ENCODE measurements around the gene MAGI1. TPM values are rescaled to one million over a fixed set of nuclear protein-coding genes. Genes with fewer than 3 reads are reported as not detected.

Gene MAGI1
- total RNA-seq, 2 experiments from 2014 or later, result 0.47 to 0.51 TPM

DNA sequence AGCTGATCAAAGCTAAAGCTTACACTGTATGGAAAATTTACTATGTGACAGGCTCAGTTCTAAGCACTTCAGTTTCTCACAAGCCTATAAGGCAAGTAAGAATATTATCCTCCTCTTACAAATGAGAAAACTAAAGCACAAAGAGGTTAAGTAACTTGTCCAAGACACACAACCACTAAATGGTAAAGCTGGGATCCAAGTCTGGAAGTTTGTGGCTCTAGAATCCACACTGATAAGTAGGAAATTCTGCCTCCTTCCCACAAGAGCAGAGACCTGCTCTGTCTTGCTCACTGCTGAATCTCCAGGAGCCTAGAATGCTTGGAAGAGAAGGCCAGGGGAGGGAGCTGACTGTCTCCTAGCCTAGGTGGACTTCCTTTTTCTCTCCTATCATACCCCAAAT, 60.6 kb downstream of the MAGI1 start:
- H3K4me1 Mint-ChIP-seq (ENCODE audit: low read depth), result no peaks in the 10 kb centered on the region
- peaks cover 1% of the 10 kb centered on the region for H3K27me3 Mint-ChIP-seq
- TF ChIP-seq, protein P1, sequence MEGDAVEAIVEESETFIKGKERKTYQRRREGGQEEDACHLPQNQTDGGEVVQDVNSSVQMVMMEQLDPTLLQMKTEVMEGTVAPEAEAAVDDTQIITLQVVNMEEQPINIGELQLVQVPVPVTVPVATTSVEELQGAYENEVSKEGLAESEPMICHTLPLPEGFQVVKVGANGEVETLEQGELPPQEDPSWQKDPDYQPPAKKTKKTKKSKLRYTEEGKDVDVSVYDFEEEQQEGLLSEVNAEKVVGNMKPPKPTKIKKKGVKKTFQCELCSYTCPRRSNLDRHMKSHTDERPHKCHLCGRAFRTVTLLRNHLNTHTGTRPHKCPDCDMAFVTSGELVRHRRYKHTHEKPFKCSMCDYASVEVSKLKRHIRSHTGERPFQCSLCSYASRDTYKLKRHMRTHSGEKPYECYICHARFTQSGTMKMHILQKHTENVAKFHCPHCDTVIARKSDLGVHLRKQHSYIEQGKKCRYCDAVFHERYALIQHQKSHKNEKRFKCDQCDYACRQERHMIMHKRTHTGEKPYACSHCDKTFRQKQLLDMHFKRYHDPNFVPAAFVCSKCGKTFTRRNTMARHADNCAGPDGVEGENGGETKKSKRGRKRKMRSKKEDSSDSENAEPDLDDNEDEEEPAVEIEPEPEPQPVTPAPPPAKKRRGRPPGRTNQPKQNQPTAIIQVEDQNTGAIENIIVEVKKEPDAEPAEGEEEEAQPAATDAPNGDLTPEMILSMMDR (IDR thresholded peaks at IDR 0.05), result no peak
- ChIA-PET CTCF (no interaction called here), POLR2A (no interaction called here)
- peaks cover 3% of the 10 kb centered on the region for H3K9me3 Mint-ChIP-seq
- no peak for ATAC-seq
- no peak for DNase-seq
- no peaks in the 10 kb centered on the region for H3K36me3 Mint-ChIP-seq (ENCODE audit: low read depth)
- no peak overlapping the region for H3K4me3 Mint-ChIP-seq
- intact Hi-C loops (cut with micrococcal nuclease), result no loop called here
- no peak overlapping the region for H3K27ac Mint-ChIP-seq

- no peak for ATAC-seq
- Mint-ChIP-seq H3K36me3 (ENCODE audit: low read depth) (no peaks in the 10 kb centered on the region), H3K27ac (no peak overlapping the region), H3K4me1 (ENCODE audit: low read depth) (no peaks in the 10 kb centered on the region), H3K4me3 (no peak overlapping the region), H3K27me3 (peaks cover 1% of the 10 kb centered on the region), H3K9me3 (peaks cover 3% of the 10 kb centered on the region)
- TF ChIP-seq, protein P1 (IDR thresholded peaks at IDR 0.05), result no peak
- intact Hi-C loops (cut with micrococcal nuclease), result no loop called here
- DNase-seq, result no peak
- ChIA-PET CTCF (no interaction called here), POLR2A (no interaction called here)
Observed at GRCh38 chr3:65975032-65975431, 63.7 kb downstream of the MAGI1 start.

- TF ChIP-seq, protein P1 (IDR thresholded peaks at IDR 0.05), result no peak
- Mint-ChIP-seq H3K36me3 (ENCODE audit: low read depth) (no peaks in the 10 kb centered on the region), H3K4me3 (no peak overlapping the region), H3K9me3 (peaks cover 3% of the 10 kb centered on the region), H3K27ac (no peak overlapping the region), H3K27me3 (peaks cover 1% of the 10 kb centered on the region), H3K4me1 (ENCODE audit: low read depth) (no peaks in the 10 kb centered on the region)
- ChIA-PET POLR2A (no interaction called here), CTCF (no interaction called here)
- intact Hi-C loops (cut with micrococcal nuclease), result no loop called here
- ATAC-seq, result no peak
- no peak for DNase-seq
Observed at GRCh38 chr3:65974509-65974908, 64.2 kb downstream of the MAGI1 start.

- CTCF ChIA-PET, result no interaction called here
- peaks cover 1% of the 10 kb centered on the region for H3K27me3 Mint-ChIP-seq
- H3K4me1 Mint-ChIP-seq (ENCODE audit: low read depth), result no peaks in the 10 kb centered on the region
- H3K36me3 Mint-ChIP-seq (ENCODE audit: low read depth), result no peaks in the 10 kb centered on the region
- DNase-seq, result no peak
- peaks cover 3% of the 10 kb centered on the region for H3K9me3 Mint-ChIP-seq
- no peak overlapping the region for H3K4me3 Mint-ChIP-seq
- ATAC-seq, result no peak
- H3K27ac Mint-ChIP-seq, result no peak overlapping the region
- intact Hi-C loops (cut with micrococcal nuclease), result no loop called here
- POLR2A ChIA-PET, result no interaction called here
- TF ChIP-seq, protein P1 (IDR thresholded peaks at IDR 0.05), result no peak
Observed at GRCh38 chr3:65972765-65973164, 66.0 kb downstream of the MAGI1 start.

DNA sequence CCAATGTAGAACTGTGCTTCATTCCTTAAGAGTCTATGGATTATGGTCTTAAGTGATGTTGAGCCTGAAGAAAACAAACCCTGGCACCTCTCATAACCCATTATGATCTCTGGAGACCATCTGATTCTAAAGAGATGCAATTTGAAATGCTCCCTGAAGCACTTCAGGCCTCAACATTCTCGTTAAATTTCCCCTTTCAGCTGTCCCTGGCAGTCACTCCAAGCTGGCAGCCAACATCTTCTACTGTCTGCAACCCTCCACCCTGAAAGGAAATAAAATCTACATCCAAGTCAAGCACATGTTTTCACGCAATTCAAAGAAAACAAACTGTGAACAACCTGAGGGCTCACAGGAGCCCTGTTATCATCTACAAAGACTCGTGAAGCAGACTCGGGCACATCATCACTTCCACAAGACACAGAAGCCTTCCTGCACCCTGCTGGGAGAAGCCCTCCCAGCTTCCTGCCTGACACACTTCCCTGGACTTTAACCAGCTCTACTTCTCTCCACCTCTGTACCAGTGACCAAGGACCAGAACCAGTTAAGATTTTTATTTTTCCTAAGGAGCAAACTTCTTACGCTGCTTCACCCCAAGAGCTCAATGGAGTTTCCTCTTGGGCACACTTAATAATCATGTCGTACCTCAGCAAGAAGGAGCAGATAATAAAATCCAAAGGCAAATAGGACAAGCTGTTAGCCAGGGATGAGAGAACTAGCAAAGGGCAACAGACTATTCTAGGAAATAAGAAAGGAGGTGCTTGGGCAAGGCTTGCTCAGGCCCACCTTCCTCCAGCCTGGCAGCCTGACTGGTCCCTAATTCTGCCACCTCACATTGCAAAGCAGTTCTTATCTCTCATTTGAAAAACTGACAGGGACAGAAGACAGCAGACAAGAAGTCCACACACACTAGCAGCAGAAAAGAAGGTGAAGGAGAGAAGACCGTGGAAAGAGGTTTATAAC, 67.1 kb downstream of the MAGI1 start:
- TF ChIP-seq, protein P1 (IDR thresholded peaks at IDR 0.05), result no peak
- ATAC-seq (no peak), DNase-seq (no peak)
- Mint-ChIP-seq H3K4me3 (no peak overlapping the region), H3K4me1 (ENCODE audit: low read depth) (no peaks in the 10 kb centered on the region), H3K27ac (no peak overlapping the region), H3K9me3 (peaks cover 3% of the 10 kb centered on the region), H3K27me3 (peaks cover 1% of the 10 kb centered on the region), H3K36me3 (ENCODE audit: low read depth) (no peaks in the 10 kb centered on the region)
- intact Hi-C loops (cut with micrococcal nuclease), result no loop called here
- ChIA-PET POLR2A (no interaction called here), CTCF (no interaction called here)
